Activated CD4-positive, CD25-positive, alpha-beta regulatory T cell (primary cell): Measurements from ENCODE around the gene TSC22D4.
A peak's percentile ranks its signal among the peaks of the same experiment; 100 is the strongest.
"Not testable (repeated sequence)": the region's sequence is repeated elsewhere in the genome, so short reads cannot be mapped to it uniquely, and the experiment has no call there.

Experiments
- DNase-seq, 4 experiments: peaks; one replicate each; lab custom pipeline; 2025; lab: John Stamatoyannopoulos, UW

The TSC22D4 gene

GRCh38 chr7:100478958-100479660 lies at the start of gene TSC22D4:
TSS of gene TSC22D4 (minus strand) at chr7:100479214. CDS start at chr7:100478038, 1,176 bp downstream.
- DNase-seq: peak; percentile 68 to 85 (median 79)

GRCh38 chr7:100528108-100528866 lies 49.3 kb upstream of the TSC22D4 start:
- DNase-seq: not testable (repeated sequence)

GRCh38 chr7:100523192-100523591 lies 44.2 kb upstream of the TSC22D4 start:
- not testable (repeated sequence) for DNase-seq

- DNase-seq: not testable (repeated sequence)
Measured at GRCh38 chr7:100521909-100522593, 43.0 kb upstream of the TSC22D4 start.

GRCh38 chr7:100521076-100521475 lies 42.1 kb upstream of the TSC22D4 start:
- DNase-seq: no peak

GRCh38 chr7:100520138-100520537 lies 41.1 kb upstream of the TSC22D4 start:
- no peak for DNase-seq

- DNase-seq: no peak
Measured at GRCh38 chr7:100519580-100519979, 40.6 kb upstream of the TSC22D4 start.

DNA sequence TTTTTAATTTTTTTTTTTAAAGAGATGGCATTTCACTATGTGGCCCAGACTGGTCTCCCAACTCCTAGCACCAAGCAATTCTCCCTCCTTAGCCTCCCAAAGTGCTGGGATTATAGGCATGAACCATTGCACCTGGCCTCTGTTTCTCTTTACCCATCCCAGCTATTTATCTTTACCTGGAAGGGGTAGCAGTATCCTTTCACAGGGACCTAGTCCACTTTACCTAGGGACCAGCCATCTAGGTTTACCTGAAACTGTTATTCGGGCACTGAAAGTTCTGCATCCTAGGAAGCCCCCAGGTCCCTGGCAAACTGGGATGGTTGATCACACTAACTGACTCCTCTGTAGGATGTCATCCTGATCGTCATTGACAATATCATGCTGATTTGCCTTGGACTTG lies 38.3 kb upstream of the TSC22D4 start:
- no peak for DNase-seq

- no peak for DNase-seq
Measured at GRCh38 chr7:100516135-100516812, 37.3 kb upstream of the TSC22D4 start.

DNA sequence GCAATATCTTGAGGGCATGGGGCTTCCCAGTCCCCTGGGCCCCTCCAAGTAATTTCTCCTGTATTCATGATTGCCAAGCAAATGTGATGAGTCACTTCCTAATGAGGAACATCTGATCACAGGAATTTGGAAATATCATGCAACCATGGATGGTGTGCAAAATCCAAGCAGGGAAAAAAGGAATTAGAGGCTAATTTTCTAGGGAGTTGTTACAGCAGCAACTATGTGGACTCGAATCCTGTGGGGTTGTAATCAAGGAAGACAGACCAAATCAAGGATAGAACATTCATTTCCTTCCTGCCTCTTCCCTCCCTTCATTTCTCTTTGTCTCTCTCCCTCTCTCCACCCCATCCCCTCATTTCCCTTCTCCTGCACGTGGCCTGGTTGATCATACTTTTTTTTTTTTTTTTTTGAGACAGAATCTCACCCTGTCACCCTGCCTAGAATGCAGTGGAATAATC lies 36.1 kb upstream of the TSC22D4 start:
- DNase-seq: no peak

GRCh38 chr7:100513212-100513810 lies 34.3 kb upstream of the TSC22D4 start:
- DNase-seq: no peak

GRCh38 chr7:100510437-100511239 lies 31.6 kb upstream of the TSC22D4 start:
- DNase-seq: no peak

GRCh38 chr7:100509231-100509630 lies 30.2 kb upstream of the TSC22D4 start:
- DNase-seq: no peak

DNA sequence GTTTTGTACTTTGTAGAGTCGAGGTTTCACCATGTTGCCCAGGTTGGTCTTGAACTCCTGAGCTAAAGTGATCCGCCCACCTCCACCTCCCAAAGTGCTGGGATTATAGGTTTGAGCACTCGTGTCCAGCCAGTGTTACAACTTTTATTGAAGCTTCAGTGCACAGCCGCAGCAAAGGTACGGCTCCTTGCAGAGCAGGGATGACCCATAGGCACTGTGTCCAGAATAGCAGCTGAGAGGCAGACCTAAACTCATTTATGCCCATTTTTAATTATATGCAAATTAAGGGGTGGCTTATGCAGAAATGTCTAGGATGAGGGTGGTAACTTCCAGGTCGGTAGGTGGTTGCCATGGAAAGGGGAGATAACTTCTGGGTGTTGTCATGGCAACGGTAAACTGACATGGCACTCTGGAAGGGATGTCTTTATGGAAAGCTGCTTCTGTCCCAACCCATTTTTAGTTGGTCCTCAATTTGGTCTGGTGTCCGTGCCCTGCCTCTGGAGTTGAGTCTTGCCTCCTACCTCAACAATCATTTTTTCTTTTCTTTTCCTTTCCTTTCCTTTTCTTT lies 27.4 kb upstream of the TSC22D4 start:
- DNase-seq: no peak

GRCh38 chr7:100504887-100505611 lies 26.0 kb upstream of the TSC22D4 start:
- no peak for DNase-seq

- not testable (repeated sequence) for DNase-seq
Measured at GRCh38 chr7:100504031-100504430, 25.0 kb upstream of the TSC22D4 start.

DNA sequence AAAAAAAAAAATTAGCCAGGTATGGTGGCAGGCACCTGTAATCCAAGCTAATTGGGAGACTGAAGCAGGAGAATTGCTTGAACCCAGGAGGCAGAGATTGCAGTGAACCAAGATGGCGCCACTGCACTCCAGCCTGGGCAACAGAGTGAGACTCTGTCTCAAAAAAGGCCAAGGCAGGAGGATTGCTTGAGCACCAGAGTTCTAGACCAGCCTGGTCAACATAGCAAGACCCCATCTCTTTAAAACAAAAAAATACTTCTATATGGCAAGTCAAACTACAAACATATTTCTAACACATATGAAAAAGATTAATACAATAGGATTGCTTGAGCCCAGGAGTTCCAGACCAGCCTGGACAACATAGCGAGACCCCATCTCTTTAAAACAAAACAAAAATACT lies 21.7 kb upstream of the TSC22D4 start:
- not testable (repeated sequence) for DNase-seq

DNA sequence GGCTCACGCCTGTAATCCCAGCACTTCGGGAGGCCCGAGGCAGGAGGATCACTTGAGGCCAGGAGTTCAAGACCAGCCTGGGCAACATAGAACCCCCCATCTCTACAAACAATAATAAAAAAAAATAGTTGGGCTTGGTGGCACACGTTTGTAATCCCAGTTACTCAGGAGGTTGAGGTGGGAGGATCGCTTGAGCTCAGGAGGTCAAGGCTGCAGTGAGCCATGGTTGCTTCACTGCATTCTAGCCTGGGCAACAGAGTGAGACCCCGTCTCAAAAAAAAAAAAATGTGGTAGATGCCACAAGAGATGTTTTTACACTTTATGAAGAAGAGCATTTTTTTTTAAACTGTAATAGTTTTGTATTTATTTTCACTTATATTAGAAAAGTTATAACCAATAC lies 17.5 kb upstream of the TSC22D4 start:
- no peak for DNase-seq

DNA sequence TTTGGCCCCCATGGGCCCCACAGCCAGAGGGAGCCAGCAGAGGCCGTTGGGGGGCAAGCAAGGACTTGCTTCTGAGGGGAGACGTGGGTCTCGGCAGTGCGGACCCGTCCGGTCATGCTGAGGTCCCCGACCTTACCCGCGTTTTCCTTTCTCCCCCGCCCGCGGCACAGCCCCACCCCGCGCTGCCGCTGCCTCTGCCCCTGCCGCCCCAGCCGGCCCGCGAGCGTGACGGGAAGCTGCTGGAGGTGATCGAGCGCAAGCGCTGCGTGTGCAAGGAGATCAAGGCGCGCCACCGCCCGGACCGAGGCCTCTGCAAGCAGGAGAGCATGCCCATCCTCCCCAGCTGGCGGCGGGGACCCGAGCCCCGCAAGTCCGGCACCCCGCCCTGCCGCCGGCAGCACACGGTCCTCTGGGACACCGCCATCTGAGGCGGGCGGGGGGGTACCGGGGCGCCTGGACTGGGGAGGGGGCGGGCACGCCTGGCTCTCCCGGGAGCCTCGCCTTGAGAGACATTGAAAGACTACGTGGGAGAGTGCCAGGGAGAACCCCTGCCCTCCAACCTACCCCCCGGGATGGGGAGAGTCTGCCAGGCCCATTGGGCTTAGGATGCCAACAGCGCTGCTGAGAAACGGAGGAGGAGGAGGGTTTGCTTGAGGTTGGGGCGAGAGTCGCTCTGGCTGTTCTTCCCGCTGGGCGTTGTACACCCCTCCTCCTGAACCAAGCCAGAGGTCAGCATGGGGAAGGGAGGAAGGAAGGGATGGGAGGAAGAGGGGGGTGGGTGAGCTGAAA lies 14.7 kb upstream of the TSC22D4 start:
- DNase-seq: peak in 3 of 4 experiments; percentile 30 to 45 (median 40)
